ENCODE measurements around the gene TNN. TPM values are rescaled to one million over a fixed set of nuclear protein-coding genes. Genes with fewer than 3 reads are reported as not detected.

TNN gene
- total RNA-seq, 1 experiment from 2014 or later = not detected

- Histone ChIP-seq H3K9me3 (ENCODE audit: low read length) (no peaks in the 10 kb centered on the region), H3K36me3 (ENCODE audit: low read depth, low read length) (0 out of 2 replicates have a peak, but pooled peaks cover 10% of the 10 kb centered on the region), H3K9ac (ENCODE audit: low read length) (no peak overlapping the region), H3K79me2 (ENCODE audit: low read length) (no peaks in the 10 kb centered on the region), H2AFZ (ENCODE audit: low read length) (no peak overlapping the region), H3F3A (ENCODE audit: low read length, unreplicated experiment) (peaks cover 14% of the 10 kb centered on the region), H3K27ac (ENCODE audit: low read length) (peak overlapping the region; percentile 98), H3K4me3 (ENCODE audit: low read length) (no peak overlapping the region), H3K4me2 (ENCODE audit: low read length) (no peak overlapping the region), H3K9me2 (replicated peaks; ENCODE audit: low read length) (no peaks in the 10 kb centered on the region), H4K20me1 (ENCODE audit: low read length) (no peaks in the 10 kb centered on the region), H3K4me1 (ENCODE audit: insufficient read depth, low read length) (peaks cover 49% of the 10 kb centered on the region), H3K27me3 (ENCODE audit: low read length) (no peaks in the 10 kb centered on the region)
- no peak for ATAC-seq
- TF ChIP-seq EZH2phosphoT487 (IDR thresholded peaks at IDR 0.05; ENCODE audit: borderline replicate concordance, low read length) (no peak), CTCF (conservative IDR thresholded peaks at IDR 0.05; ENCODE audit: low read depth, low read length) (no peak), EZH2 (IDR thresholded peaks at IDR 0.05; ENCODE audit: low read length, unreplicated experiment) (no peak)
- CTCF ChIA-PET = no interaction called here
- no peak for DNase-seq
- POLR2A ChIA-PET (ENCODE audit: unreplicated experiment) = no interaction called here
- BruUV-seq (replicated peaks) = no TSS peak
- intact Hi-C loops (cut with micrococcal nuclease) = no loop called here
Measured at GRCh38 chr1:175171036-175171913, 103.6 kb downstream of the TNN start.

- CTCF ChIA-PET = no interaction called here
- ATAC-seq = no peak
- peaks cover 57% of the 10 kb centered on the region for H3K4me1 ChIP-seq (ENCODE audit: insufficient read depth, low read length)
Measured at GRCh38 chr1:175172503-175172902, 104.9 kb downstream of the TNN start.

More at GRCh38 chr1:175172503-175172902, 104.9 kb downstream of the TNN start:
- Histone ChIP-seq H3F3A (ENCODE audit: low read length, unreplicated experiment) (peaks cover 14% of the 10 kb centered on the region), H3K79me2 (ENCODE audit: low read length) (no peaks in the 10 kb centered on the region), H3K4me2 (ENCODE audit: low read length) (no peak overlapping the region), H3K9me3 (ENCODE audit: low read length) (no peaks in the 10 kb centered on the region), H4K20me1 (ENCODE audit: low read length) (no peaks in the 10 kb centered on the region), H3K9ac (ENCODE audit: low read length) (no peak overlapping the region), H3K9me2 (replicated peaks; ENCODE audit: low read length) (no peaks in the 10 kb centered on the region), H3K4me3 (ENCODE audit: low read length) (no peak overlapping the region), H3K27me3 (ENCODE audit: low read length) (no peaks in the 10 kb centered on the region), H3K36me3 (ENCODE audit: low read depth, low read length) (0 out of 2 replicates have a peak, but pooled peaks cover 8% of the 10 kb centered on the region), H2AFZ (ENCODE audit: low read length) (no peak overlapping the region), H3K27ac (ENCODE audit: low read length) (no peak overlapping the region)
- intact Hi-C loops (cut with micrococcal nuclease) = no loop called here
- POLR2A ChIA-PET (ENCODE audit: unreplicated experiment) = no interaction called here
- no peak for DNase-seq
- TF ChIP-seq EZH2 (IDR thresholded peaks at IDR 0.05; ENCODE audit: low read length, unreplicated experiment) (no peak), CTCF (conservative IDR thresholded peaks at IDR 0.05; ENCODE audit: low read depth, low read length) (no peak)
- BruUV-seq (replicated peaks) = no TSS peak
